Central memory CD8-positive, alpha-beta T cell (primary cell): ENCODE measurements around the gene NMBR.
"Not testable (repeated sequence)": the region's sequence is repeated elsewhere in the genome, so short reads cannot be mapped to it uniquely, and the experiment has no call there.

Source experiments
- ATAC-seq: fragments of 150-1000 bp; cut with Tn5 transposase; replicated peaks from 2 replicates; pipeline ENCODE4 v1.10.0; 2022; ENCODE audit warnings: mild to moderate bottlenecking, moderate FRiP score, moderate number of reproducible peaks; ENCODE audit not compliant: poor library complexity, severe bottlenecking; ENCODE audit errors: extremely low read depth
- DNase-seq, 2 donors: peaks; one replicate each; pipeline ENCODE4 v3.0.0; 2021; ENCODE audit warnings: low spot score in 2 of 2
- H3K27ac Mint-ChIP-seq: one replicate; pipeline ENCODE4 v1.8.0; 2022; ENCODE audit warnings: low read depth, mild to moderate bottlenecking, moderate library complexity, mixed read lengths
- H3K27me3 Mint-ChIP-seq: one replicate; pipeline ENCODE4 v1.8.0; 2022; ENCODE audit warnings: mixed read lengths
- H3K36me3 Mint-ChIP-seq: one replicate; pipeline ENCODE4 v1.8.0; 2022; ENCODE audit warnings: mild to moderate bottlenecking, moderate library complexity, mixed read lengths; ENCODE audit not compliant: insufficient read depth
- H3K4me1 Mint-ChIP-seq: one replicate; pipeline ENCODE4 v1.8.0; 2022; ENCODE audit warnings: mixed read lengths
- H3K4me3 Mint-ChIP-seq: one replicate; pipeline ENCODE4 v1.8.0; 2022; ENCODE audit warnings: mild to moderate bottlenecking, moderate library complexity, mixed read lengths
- H3K9me3 Mint-ChIP-seq: one replicate; pipeline ENCODE4 v1.8.0; 2022; ENCODE audit warnings: mixed read lengths

NMBR gene

GRCh38 chr6:142079130-142079529, 67.8 kb downstream of the NMBR start:
- Mint-ChIP-seq H3K36me3 (peaks cover 2% of the 10 kb centered on the region), H3K4me1 (peaks cover 5% of the 10 kb centered on the region), H3K9me3 (no peaks in the 10 kb centered on the region), H3K4me3 (no peak overlapping the region), H3K27ac (no peak overlapping the region), H3K27me3 (no peaks in the 10 kb centered on the region)
- no peak for DNase-seq
- no peak for ATAC-seq

- Mint-ChIP-seq H3K4me1 (peaks cover 5% of the 10 kb centered on the region), H3K4me3 (no peak overlapping the region), H3K9me3 (no peaks in the 10 kb centered on the region), H3K36me3 (peaks cover 2% of the 10 kb centered on the region), H3K27ac (no peak overlapping the region), H3K27me3 (peaks cover 10% of the 10 kb centered on the region)
- ATAC-seq (peak; percentile 43), DNase-seq (no peak)
Observed at GRCh38 chr6:142075516-142076101, 71.3 kb downstream of the NMBR start.

- no peak overlapping the region for H3K4me3 Mint-ChIP-seq
- H3K4me1 Mint-ChIP-seq = peaks cover 5% of the 10 kb centered on the region
- ATAC-seq = no peak
- H3K36me3 Mint-ChIP-seq = peaks cover 2% of the 10 kb centered on the region
- no peak for DNase-seq
- no peak overlapping the region for H3K27ac Mint-ChIP-seq
- no peaks in the 10 kb centered on the region for H3K9me3 Mint-ChIP-seq
- H3K27me3 Mint-ChIP-seq = peaks cover 12% of the 10 kb centered on the region
Observed at GRCh38 chr6:142074516-142074915, 72.4 kb downstream of the NMBR start.

- no peak for DNase-seq
- no peak overlapping the region for H3K4me3 Mint-ChIP-seq
Observed at GRCh38 chr6:142071981-142072380, 74.9 kb downstream of the NMBR start.

GRCh38 chr6:142068416-142068815, 78.5 kb downstream of the NMBR start:
- H3K27ac Mint-ChIP-seq = no peak overlapping the region
- H3K27me3 Mint-ChIP-seq = peaks cover 41% of the 10 kb centered on the region
- H3K4me1 Mint-ChIP-seq = no peaks in the 10 kb centered on the region
- no peak for ATAC-seq
- no peaks in the 10 kb centered on the region for H3K36me3 Mint-ChIP-seq
- no peaks in the 10 kb centered on the region for H3K9me3 Mint-ChIP-seq
- H3K4me3 Mint-ChIP-seq = no peak overlapping the region
- no peak for DNase-seq

More at GRCh38 chr6:142071981-142072380, 74.9 kb downstream of the NMBR start:
- Mint-ChIP-seq H3K4me1 (peaks cover 5% of the 10 kb centered on the region), H3K36me3 (peaks cover 2% of the 10 kb centered on the region), H3K9me3 (no peaks in the 10 kb centered on the region), H3K27me3 (peaks cover 15% of the 10 kb centered on the region), H3K27ac (no peak overlapping the region)
- no peak for ATAC-seq

- H3K36me3 Mint-ChIP-seq, H3K27ac Mint-ChIP-seq, DNase-seq, H3K9me3 Mint-ChIP-seq, H3K4me1 Mint-ChIP-seq, ATAC-seq, H3K4me3 Mint-ChIP-seq: not testable (repeated sequence)
- H3K27me3 Mint-ChIP-seq = peaks cover 29% of the 10 kb centered on the region
Observed at GRCh38 chr6:142062861-142063260, 84.1 kb downstream of the NMBR start.

- no peak for DNase-seq
- Mint-ChIP-seq H3K4me3 (no peak overlapping the region), H3K36me3 (no peaks in the 10 kb centered on the region), H3K9me3 (no peaks in the 10 kb centered on the region), H3K4me1 (no peaks in the 10 kb centered on the region), H3K27me3 (no peaks in the 10 kb centered on the region), H3K27ac (no peak overlapping the region)
- ATAC-seq = no peak
Observed at GRCh38 chr6:142058551-142059290, 88.2 kb downstream of the NMBR start.

GRCh38 chr6:142055219-142055618, 91.7 kb downstream of the NMBR start:
- H3K4me1 Mint-ChIP-seq = no peaks in the 10 kb centered on the region
- ATAC-seq (no peak), DNase-seq (no peak)
- H3K4me3 Mint-ChIP-seq = no peak overlapping the region
- H3K36me3 Mint-ChIP-seq = no peaks in the 10 kb centered on the region
- peaks cover 11% of the 10 kb centered on the region for H3K27me3 Mint-ChIP-seq
- peaks cover 23% of the 10 kb centered on the region for H3K9me3 Mint-ChIP-seq
- H3K27ac Mint-ChIP-seq = no peak overlapping the region

GRCh38 chr6:142051404-142051803, 95.5 kb downstream of the NMBR start:
- ATAC-seq = no peak
- H3K27me3 Mint-ChIP-seq = peaks cover 23% of the 10 kb centered on the region

GRCh38 chr6:142048593-142048980, 98.3 kb downstream of the NMBR start:
- peaks cover 27% of the 10 kb centered on the region for H3K9me3 Mint-ChIP-seq
- no peak for DNase-seq
- no peak overlapping the region for H3K4me3 Mint-ChIP-seq
- no peaks in the 10 kb centered on the region for H3K36me3 Mint-ChIP-seq
- no peaks in the 10 kb centered on the region for H3K4me1 Mint-ChIP-seq
- H3K27me3 Mint-ChIP-seq = peaks cover 28% of the 10 kb centered on the region
- ATAC-seq = no peak
- H3K27ac Mint-ChIP-seq = no peak overlapping the region

More at GRCh38 chr6:142051404-142051803, 95.5 kb downstream of the NMBR start:
- Mint-ChIP-seq H3K4me3 (no peak overlapping the region), H3K27ac (no peak overlapping the region), H3K4me1 (no peaks in the 10 kb centered on the region), H3K9me3 (peaks cover 27% of the 10 kb centered on the region), H3K36me3 (no peaks in the 10 kb centered on the region)
- DNase-seq = no peak

- Mint-ChIP-seq H3K27me3 (peaks cover 33% of the 10 kb centered on the region), H3K9me3 (peaks cover 27% of the 10 kb centered on the region), H3K27ac (no peak overlapping the region), H3K4me3 (no peak overlapping the region), H3K4me1 (no peaks in the 10 kb centered on the region), H3K36me3 (no peaks in the 10 kb centered on the region)
- ATAC-seq = no peak
- DNase-seq = no peak
Observed at GRCh38 chr6:142047934-142048592, 98.9 kb downstream of the NMBR start.

GRCh38 chr6:142045380-142046278, 101.3 kb downstream of the NMBR start:
- Mint-ChIP-seq H3K4me1 (no peaks in the 10 kb centered on the region), H3K36me3 (no peaks in the 10 kb centered on the region), H3K27ac (no peak overlapping the region), H3K4me3 (no peak overlapping the region), H3K27me3 (peaks cover 32% of the 10 kb centered on the region), H3K9me3 (peaks cover 9% of the 10 kb centered on the region)
- DNase-seq (no peak), ATAC-seq (no peak)
